ENCODE measurements around the gene RNU1-2.

GRCh38 chr1:16924919-16925477 lies 29.2 kb downstream of the RNU1-2 start:
- TF ChIP-seq YY1 (IDR thresholded peaks at IDR 0.05; ENCODE audit: insufficient read depth, insufficient read length), result no peak
- no peak for TF ChIP-seq SUZ12 (IDR thresholded peaks at IDR 0.05; ENCODE audit: extremely low read depth, insufficient read depth, insufficient read length)

Data from NT2/D1 (cell line).